Activated CD8-positive, alpha-beta memory T cell treated with anti-CD3 and anti-CD28 coated beads for 36 hours (primary cell): ENCODE measurements around the gene ZNF532. TPM values are rescaled to one million over a fixed set of nuclear protein-coding genes. Genes with fewer than 3 reads are reported as not detected.

Experiments used
- CTCF ChIA-PET: fragments of 350-600 bp; sonication (Branson Sonifier 250); formaldehyde crosslinking; loops from one replicate; lab custom pipeline; 2021; ENCODE audit warnings: antibody characterized with exemption; lab: Charles Lee
- POLR2A ChIA-PET: fragments of 350-600 bp; sonication (Branson Sonifier 250); formaldehyde crosslinking; loops from one replicate; lab custom pipeline; 2021; ENCODE audit warnings: antibody characterized with exemption; lab: Charles Lee
- total RNA-seq, 2 experiments: library from RNA; stranded (reverse); gene quantifications; one replicate each; pipeline ENCODE4 v1.2.3, GENCODE V29; 2021

ZNF532 gene
- total RNA-seq, 2 experiments from 2014 or later = 2.6 to 4.2 TPM

GRCh38 chr18:58924473-58924872 lies 59.8 kb downstream of the ZNF532 start:
- ChIA-PET CTCF (no interaction called here), POLR2A (no interaction called here)

- POLR2A ChIA-PET = no interaction called here
- CTCF ChIA-PET = no interaction called here
Measured at GRCh38 chr18:58927659-58928058, 63.0 kb downstream of the ZNF532 start.

GRCh38 chr18:58928386-58928785 lies 63.7 kb downstream of the ZNF532 start:
- POLR2A ChIA-PET = no interaction called here
- CTCF ChIA-PET = no interaction called here

- POLR2A ChIA-PET = no interaction called here
- CTCF ChIA-PET = no interaction called here
Measured at GRCh38 chr18:58929206-58929605, 64.5 kb downstream of the ZNF532 start.

DNA sequence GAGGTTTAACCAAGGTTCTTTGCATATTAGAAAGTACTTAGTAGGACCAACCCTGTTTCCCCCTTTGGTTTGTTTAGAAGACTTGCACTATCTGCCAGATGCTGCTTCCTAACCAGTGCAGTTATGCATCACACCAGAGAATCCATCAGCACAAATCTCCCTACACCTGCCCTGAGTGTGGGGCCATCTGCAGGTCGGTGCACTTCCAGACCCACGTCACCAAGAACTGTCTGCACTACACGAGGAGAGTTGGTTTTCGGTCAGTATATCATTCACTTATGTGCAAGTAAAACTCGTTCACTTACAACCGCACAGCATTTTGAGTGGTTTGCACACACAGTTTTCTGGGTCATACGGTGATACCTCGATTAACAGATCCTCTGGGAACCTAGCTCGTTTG lies 69.7 kb downstream of the ZNF532 start:
- CTCF ChIA-PET = interaction anchor here (0.5 kb wide), 1 partner anchor 374 kb away, joined by 4 read pairs; no protein-coding TSS in a partner anchor
- POLR2A ChIA-PET = no interaction called here

DNA sequence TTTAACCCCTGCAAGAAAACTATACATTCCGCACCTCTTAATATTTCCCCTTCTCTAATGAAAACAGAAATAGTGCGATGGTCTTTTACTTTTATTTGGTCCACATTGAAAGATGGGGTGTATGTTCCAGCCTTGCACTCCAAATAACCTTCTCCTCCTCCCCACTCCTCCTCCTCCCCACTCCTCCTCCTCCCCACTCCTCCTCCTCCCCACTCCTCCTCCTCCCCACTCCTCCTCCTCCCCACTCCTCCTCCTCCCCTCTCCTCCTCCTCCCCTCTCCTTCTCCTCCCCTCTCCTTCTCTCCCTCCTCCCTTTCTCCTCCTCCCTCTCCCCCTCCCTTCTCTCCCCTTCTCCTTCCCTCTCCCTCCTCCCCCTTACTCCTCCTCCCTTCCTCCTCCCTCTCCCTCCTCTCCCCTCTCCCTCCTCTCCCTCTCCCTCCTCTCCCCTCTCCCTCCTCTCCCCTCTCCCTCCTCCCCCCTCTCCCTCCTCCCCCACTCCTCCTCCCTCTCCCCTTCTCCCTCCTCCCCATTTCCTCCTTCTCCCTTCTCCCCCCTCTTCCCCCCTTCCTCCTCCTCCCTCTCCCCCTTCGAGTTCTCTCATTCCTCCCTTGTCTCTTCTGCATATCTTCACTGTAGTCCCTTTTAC lies 70.4 kb downstream of the ZNF532 start:
- CTCF ChIA-PET = interaction anchor here (0.5 kb wide), 1 partner anchor 373 kb away, joined by 4 read pairs; no protein-coding TSS in a partner anchor

GRCh38 chr18:58937071-58937886 lies 72.6 kb downstream of the ZNF532 start:
- ChIA-PET POLR2A (no interaction called here), CTCF (no interaction called here)

More for the DNA sequence above, 70.4 kb downstream of the ZNF532 start:
- POLR2A ChIA-PET = no interaction called here

- ChIA-PET POLR2A (no interaction called here), CTCF (no interaction called here)
Measured at GRCh38 chr18:58937887-58938267, 73.2 kb downstream of the ZNF532 start.

DNA sequence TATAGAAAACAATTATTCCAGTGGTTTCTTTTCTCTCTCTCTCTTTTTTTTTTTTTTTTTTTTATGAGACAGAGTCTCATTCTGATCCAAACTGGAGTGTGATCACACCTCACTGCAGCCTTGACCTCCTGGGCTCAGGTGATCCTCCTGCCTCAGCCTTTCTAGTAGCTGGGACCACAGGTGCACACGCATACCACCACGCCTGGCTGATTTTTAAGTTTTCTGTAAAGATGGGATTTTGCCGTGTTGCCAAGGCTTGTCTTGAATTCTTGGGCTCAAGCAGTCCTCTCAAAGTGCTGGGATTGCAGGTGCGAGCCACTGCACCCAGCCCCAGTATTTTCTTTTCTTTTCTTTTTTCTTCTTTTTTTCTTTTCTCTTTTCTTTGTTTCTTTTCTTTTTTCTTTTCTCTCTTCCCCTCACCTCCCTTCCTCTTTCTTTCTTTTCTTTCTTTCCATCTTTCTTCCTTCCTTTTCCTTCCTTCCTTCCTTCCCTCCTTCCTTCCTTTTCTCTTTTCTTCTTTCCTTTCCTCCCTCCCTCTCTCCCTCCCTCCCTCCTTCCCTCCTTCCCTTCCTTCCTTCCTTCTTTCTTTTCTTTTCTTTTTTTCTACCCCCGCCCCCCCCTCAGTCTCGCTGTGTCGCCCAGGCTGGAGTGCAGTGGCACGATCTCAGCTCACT lies 76.9 kb downstream of the ZNF532 start:
- ChIA-PET POLR2A (no interaction called here), CTCF (no interaction called here)

- ChIA-PET POLR2A (no interaction called here), CTCF (no interaction called here)
Measured at GRCh38 chr18:58943896-58944295, 79.2 kb downstream of the ZNF532 start.

GRCh38 chr18:58947136-58947732 lies 82.6 kb downstream of the ZNF532 start:
- POLR2A ChIA-PET = no interaction called here
- CTCF ChIA-PET = no interaction called here

GRCh38 chr18:58949031-58949430 lies 84.4 kb downstream of the ZNF532 start:
- POLR2A ChIA-PET = no interaction called here
- CTCF ChIA-PET = no interaction called here

DNA sequence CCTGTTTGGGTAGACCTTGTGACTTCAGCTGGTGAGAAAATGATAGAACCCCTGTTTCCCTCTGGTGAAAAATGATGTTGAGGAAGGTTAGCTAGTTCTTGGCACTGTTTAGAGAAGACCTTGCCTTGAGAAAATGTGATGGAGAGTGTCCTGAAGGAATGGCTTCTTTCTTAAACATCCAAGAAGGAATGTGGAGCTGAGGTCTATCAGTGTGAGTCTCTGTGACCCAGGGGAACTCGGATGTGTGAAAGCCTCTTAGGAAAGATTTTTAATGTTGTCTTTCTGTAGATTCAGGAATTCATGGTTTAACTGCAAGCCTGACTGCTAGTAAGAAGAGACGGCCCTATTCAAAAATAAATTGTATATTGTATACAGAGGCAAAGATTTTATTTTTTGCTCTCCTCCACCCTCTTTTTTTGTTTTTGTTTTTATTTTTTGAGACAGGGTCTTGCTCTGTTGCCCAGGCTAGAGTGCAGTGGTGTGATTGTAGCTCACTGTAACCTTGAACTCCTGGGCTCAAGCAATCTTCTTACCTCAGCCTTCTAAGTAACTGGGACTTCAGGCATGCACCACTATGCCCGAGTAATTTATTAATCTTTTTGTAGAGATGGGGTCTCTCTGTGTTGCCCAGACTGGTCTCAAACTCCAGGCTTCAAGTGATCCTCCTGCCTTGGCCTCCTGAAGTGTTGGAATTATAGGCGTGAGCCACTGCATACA lies 87.5 kb downstream of the ZNF532 start:
- CTCF ChIA-PET = no interaction called here
- POLR2A ChIA-PET = no interaction called here

GRCh38 chr18:58952858-58953257 lies 88.2 kb downstream of the ZNF532 start:
- CTCF ChIA-PET = no interaction called here

DNA sequence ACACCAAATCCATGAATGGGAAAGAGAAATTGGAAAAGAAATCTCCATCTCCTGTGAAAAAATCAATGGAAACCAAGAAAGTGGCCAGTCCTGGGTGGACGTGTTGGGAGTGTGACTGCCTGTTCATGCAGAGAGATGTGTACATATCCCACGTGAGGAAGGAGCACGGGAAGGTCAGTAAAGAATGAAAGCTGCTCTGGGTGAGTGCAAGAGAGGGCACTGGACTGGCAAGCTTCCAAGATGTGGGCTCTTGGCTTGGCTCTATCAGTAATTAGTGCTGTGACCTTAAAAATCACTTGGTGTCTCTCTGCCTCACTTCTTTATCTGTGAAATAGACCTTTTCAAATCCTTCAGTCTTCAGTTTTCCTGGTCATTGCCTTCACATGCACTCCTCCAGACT lies 89.0 kb downstream of the ZNF532 start:
- CTCF ChIA-PET = no interaction called here

More at GRCh38 chr18:58952858-58953257, 88.2 kb downstream of the ZNF532 start:
- POLR2A ChIA-PET = no interaction called here

GRCh38 chr18:58955001-58955400 lies 90.3 kb downstream of the ZNF532 start:
- CTCF ChIA-PET = no interaction called here
- POLR2A ChIA-PET = no interaction called here

More for the DNA sequence above, 89.0 kb downstream of the ZNF532 start:
- POLR2A ChIA-PET = no interaction called here

- POLR2A ChIA-PET = no interaction called here
- CTCF ChIA-PET = no interaction called here
Measured at GRCh38 chr18:58955738-58956137, 91.1 kb downstream of the ZNF532 start.

DNA sequence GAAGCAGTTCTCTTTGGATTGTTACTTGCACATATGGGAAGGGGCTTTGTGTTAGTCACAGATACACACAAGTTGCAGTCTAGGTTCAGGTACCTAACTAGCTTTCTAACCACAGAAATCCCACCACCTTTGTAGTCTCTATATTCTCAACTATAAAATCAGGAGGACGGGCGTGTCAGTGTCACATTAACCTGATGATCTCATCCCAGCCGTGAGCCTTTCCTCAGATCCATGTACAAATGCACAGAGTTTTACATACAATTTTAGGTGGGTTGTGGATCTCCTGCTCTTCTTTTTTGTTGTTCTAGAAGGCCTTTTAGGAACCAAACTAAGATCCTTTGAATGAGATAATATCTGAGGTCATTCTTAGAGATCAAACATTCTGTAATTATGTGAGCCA lies 94.0 kb downstream of the ZNF532 start:
- CTCF ChIA-PET = no interaction called here

GRCh38 chr18:58960508-58960907 lies 95.8 kb downstream of the ZNF532 start:
- CTCF ChIA-PET = no interaction called here
- POLR2A ChIA-PET = no interaction called here

More for the DNA sequence above, 94.0 kb downstream of the ZNF532 start:
- POLR2A ChIA-PET = no interaction called here
